ENCODE measurements around the gene EIF6. TPM values are rescaled to one million over a fixed set of nuclear protein-coding genes. Genes with fewer than 3 reads are reported as not detected.
A peak's percentile ranks its signal among the peaks of the same experiment; 100 is the strongest.

Gene EIF6
- total RNA-seq, 2 donors from 2014 or later = 23.0 to 44.3 TPM

DNA sequence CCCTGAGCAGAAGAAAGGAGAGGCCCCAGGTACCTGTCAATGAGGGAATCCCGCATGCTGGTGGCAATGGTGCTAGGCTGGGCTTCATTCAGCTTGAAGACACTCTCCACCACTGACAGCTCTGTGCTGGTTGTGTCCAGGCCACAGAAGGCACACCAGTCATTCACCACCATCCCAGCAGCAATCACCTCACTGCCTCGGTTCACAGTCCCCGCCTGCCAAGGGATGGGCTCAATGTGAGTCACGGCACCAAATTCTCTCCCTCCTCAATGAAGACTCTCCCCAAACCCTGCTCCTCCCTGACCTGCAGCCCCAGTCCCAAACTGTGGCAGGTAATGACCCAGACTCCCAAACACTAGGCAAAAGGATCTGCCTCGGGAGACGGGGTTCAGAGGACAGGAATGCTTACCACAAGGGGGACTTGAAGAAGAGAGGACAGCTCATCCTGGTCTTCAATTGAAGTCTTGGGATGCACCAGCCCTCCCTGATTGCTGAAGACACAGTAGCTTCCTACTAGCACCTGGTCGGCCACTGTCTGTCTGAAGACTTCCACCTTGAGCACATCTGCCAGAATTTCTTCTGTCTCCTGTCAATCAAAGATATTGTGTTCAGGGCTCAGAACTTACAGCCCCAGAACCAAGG lies 4.9 kb downstream of the EIF6 start:
- H3K4me3 ChIP-seq = no peak overlapping the region
- no peaks in the 10 kb centered on the region for H3K27me3 ChIP-seq
- peaks cover 26% of the 10 kb centered on the region for H3K36me3 ChIP-seq
- H3K4me1 ChIP-seq = peaks cover 0 to 40% of the 10 kb centered on the region in 2 donors
- peak overlapping the region in 1 of 2 donors; percentile 99 for H3K27ac ChIP-seq
- H3K9me3 ChIP-seq = no peaks in the 10 kb centered on the region
- no peak for DNase-seq (ENCODE audit: low spot score)
- TF ChIP-seq, protein P1, sequence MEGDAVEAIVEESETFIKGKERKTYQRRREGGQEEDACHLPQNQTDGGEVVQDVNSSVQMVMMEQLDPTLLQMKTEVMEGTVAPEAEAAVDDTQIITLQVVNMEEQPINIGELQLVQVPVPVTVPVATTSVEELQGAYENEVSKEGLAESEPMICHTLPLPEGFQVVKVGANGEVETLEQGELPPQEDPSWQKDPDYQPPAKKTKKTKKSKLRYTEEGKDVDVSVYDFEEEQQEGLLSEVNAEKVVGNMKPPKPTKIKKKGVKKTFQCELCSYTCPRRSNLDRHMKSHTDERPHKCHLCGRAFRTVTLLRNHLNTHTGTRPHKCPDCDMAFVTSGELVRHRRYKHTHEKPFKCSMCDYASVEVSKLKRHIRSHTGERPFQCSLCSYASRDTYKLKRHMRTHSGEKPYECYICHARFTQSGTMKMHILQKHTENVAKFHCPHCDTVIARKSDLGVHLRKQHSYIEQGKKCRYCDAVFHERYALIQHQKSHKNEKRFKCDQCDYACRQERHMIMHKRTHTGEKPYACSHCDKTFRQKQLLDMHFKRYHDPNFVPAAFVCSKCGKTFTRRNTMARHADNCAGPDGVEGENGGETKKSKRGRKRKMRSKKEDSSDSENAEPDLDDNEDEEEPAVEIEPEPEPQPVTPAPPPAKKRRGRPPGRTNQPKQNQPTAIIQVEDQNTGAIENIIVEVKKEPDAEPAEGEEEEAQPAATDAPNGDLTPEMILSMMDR (IDR thresholded peaks at IDR 0.05) = no peak

DNA sequence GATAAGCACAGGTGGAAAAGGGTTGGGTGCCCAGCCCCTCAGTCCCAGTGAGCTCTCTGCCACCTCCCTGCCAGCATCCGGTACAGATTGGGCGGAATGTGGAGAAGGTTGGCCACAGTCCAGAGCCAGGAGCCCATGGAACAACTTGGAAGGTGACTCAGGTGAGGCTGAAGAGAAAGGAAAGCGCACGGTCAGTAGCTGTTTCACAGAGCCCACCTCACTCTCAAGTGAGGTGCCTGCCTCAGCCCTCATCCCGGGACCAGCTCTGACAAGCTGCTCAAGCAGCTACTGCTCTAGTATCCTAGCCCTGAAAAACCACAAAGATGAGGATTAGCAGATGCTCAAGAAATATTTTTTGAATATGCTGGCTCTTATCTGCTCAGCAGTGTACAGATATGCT lies 5.5 kb downstream of the EIF6 start:
- Histone ChIP-seq H3K4me3 (no peak overlapping the region), H3K4me1 (peaks cover 0 to 39% of the 10 kb centered on the region in 2 donors)

DNA sequence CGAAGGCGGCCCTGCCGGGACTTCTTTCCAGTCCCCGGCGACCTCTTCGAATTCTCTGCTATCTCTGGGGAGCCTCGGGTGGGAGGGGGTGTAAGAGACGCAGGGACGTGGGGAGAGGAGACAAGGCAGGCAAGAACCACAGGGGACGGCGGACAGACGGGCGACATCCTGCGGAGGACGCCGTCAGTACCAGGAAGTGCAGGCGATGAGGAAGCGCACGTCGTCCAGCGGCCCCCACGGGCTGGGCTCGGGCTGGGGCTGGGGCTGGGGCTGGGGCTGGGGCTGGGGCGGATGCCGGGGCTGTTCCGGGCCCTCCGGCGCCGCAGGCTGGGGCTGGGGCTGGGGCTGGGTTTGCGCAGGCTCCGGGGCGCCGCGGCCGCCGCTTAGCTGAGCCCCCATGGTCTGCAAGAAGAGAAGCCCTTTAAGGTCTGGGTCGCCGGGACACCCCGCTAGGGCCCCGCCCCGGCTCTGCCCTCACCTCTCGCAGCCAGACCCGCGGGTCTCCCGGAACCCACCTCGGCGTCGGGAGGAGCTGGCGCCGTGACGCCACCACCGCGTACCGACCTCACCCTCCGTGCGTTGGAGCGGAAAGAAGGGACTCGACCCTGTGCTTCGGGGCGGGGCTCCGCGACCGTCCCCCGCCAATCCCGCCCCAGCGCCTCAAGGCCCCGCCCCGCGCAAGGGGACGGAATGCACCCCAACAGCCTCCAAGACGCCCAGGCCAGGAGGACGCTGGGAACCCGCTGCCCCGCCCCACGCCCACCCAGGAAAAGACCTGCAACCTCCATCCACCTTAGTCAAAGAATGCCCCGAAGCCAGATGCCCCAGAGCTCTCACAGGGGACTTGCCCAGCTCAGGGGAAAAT lies 6.8 kb downstream of the EIF6 start, which contains the start of gene MMP24OS:
TSS of gene MMP24OS (minus strand) at position 592 of the 865 bp plus-strand sequence. CDS start at position 399, 193 bp downstream.
- TF ChIP-seq, protein P1 (IDR thresholded peaks at IDR 0.05) = peak in 1 of 2 donors; percentile 46
- Histone ChIP-seq H3K27me3 (no peaks in the 10 kb centered on the region), H3K4me1 (peaks cover 0 to 27% of the 10 kb centered on the region in 2 donors), H3K4me3 (peak within 1 kb of the TSS; percentile 90), H3K9me3 (no peaks in the 10 kb centered on the region), H3K36me3 (peaks cover 26% of the 10 kb centered on the region), H3K27ac (peak within 1 kb of the TSS; percentile 98 to 99)
- DNase-seq (ENCODE audit: low spot score) = peak; percentile 93

More for the DNA sequence above, 5.5 kb downstream of the EIF6 start:
- Histone ChIP-seq H3K27me3 (no peaks in the 10 kb centered on the region), H3K9me3 (no peaks in the 10 kb centered on the region), H3K27ac (peak overlapping the region in 1 of 2 donors; percentile 99), H3K36me3 (peaks cover 26% of the 10 kb centered on the region)
- DNase-seq (ENCODE audit: low spot score) = no peak
- TF ChIP-seq, protein P1 (IDR thresholded peaks at IDR 0.05) = no peak

DNA sequence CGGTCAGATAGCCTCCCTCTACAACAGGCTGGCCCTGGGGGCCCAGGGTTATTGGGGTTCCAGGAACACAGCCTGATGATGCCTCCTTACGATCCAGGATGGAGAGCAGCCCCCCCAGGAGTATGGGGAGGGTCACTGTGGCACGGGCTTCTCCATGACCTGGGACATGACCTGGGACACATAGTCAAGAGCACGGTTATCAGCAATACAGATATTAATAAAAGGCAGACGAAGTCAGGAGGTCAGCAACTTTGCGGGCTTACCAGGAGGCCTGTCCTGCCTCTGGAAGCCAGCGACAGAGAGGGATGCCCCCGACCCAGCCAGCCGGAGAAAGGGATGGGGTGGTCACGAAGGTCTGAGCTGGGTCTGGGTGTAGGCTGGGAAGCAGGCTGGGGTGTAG lies 7.4 kb downstream of the EIF6 start:
- H3K27ac ChIP-seq = peak overlapping the region; percentile 98 to 99
- no peak for DNase-seq (ENCODE audit: low spot score)
- H3K4me3 ChIP-seq = peak overlapping the region; percentile 90
- H3K27me3 ChIP-seq = no peaks in the 10 kb centered on the region
- peaks cover 26% of the 10 kb centered on the region for H3K36me3 ChIP-seq
- TF ChIP-seq, protein P1 (IDR thresholded peaks at IDR 0.05) = no peak
- no peaks in the 10 kb centered on the region for H3K9me3 ChIP-seq
- peaks cover 0 to 27% of the 10 kb centered on the region in 2 donors for H3K4me1 ChIP-seq

DNA sequence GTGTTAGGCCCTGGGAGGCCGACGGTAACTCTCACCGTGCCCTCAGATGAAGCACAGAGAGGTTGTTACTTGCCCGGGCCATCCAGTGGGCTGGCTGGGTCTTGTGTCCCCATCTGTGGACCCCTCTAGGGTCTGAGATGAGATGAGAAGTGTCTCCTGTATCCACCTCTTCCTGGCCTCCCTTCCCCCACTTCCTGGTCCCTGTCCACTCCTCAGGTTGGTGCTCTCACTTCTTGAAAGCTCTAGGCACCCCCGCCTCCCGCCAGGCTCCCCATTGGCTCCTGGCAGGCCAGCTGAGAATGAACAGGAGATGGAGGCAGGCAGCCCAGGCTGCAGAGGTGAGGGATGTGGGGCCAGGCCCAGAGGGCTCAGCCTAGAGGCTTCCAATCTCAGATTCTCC lies 8.2 kb downstream of the EIF6 start:
- peaks cover 0 to 27% of the 10 kb centered on the region in 2 donors for H3K4me1 ChIP-seq
- peak overlapping the region in 1 of 2 donors; percentile 90 for H3K4me3 ChIP-seq
- TF ChIP-seq, protein P1 (IDR thresholded peaks at IDR 0.05) = no peak
- H3K9me3 ChIP-seq = no peaks in the 10 kb centered on the region
- H3K27me3 ChIP-seq = no peaks in the 10 kb centered on the region
- peak overlapping the region; percentile 98 to 99 for H3K27ac ChIP-seq
- H3K36me3 ChIP-seq = peaks cover 29% of the 10 kb centered on the region
- no peak for DNase-seq (ENCODE audit: low spot score)
